HepG2 (cell line): ENCODE results near the gene ENTPD6. TPM values are rescaled to one million over a fixed set of nuclear protein-coding genes. Genes with fewer than 3 reads are reported as not detected.

ENCODE experiments used
- CCDC6 ChIP-seq: sonication (generic); formaldehyde crosslinking; IDR thresholded peaks from 2 replicates; pipeline ENCODE4 v1.8.1; 2022; ENCODE audit warnings: mild to moderate bottlenecking, missing genetic modification reagents, moderate library complexity
- E2F2 ChIP-seq: sonication (generic); formaldehyde crosslinking; IDR thresholded peaks from 2 replicates; pipeline ENCODE4 v1.4.0; 2020; ENCODE audit warnings: missing genetic modification reagents, borderline replicate concordance
- FOSL2 ChIP-seq: sonication (generic); formaldehyde crosslinking; IDR thresholded peaks from 2 replicates; pipeline ENCODE4 v1.4.0; 2020; ENCODE audit warnings: missing genetic modification reagents
- HDAC1 ChIP-seq: sonication (generic); formaldehyde crosslinking; IDR thresholded peaks from 2 replicates; pipeline ENCODE4 v1.5.1; 2020; ENCODE audit warnings: mild to moderate bottlenecking, missing genetic modification reagents
- HNF4G ChIP-seq, 2 experiments: sonication (generic) in 1 of 2; formaldehyde crosslinking in 1 of 2; IDR thresholded peaks; 2 replicates each; pipeline versions ENCODE4 v1.4.0 to v1.6.1; 2011 to 2020; ENCODE audit warnings: borderline replicate concordance in 2 of 2, low read depth in 2 of 2, mild to moderate bottlenecking in 2 of 2, low read length in 1 of 2, missing genetic modification reagents in 1 of 2, moderate library complexity in 1 of 2
- HOXA9 ChIP-seq: sonication (generic); formaldehyde crosslinking; IDR thresholded peaks from 2 replicates; pipeline ENCODE4 v1.8.1; 2022; ENCODE audit warnings: missing genetic modification reagents, mild to moderate bottlenecking, moderate library complexity, borderline replicate concordance
- KLF13 ChIP-seq: sonication (generic); formaldehyde crosslinking; IDR thresholded peaks from 2 replicates; pipeline ENCODE4 v1.4.0; 2020; ENCODE audit warnings: mild to moderate bottlenecking, missing genetic modification reagents
- LCORL ChIP-seq, 2 experiments: fragments of 450-650 bp in 1 of 2; sonication (generic) in 1 of 2; formaldehyde crosslinking in 1 of 2; IDR thresholded peaks; 2 replicates each; pipeline versions ENCODE4 v1.5.0 to v1.6.1; 2017 to 2020; ENCODE audit warnings: antibody characterized with exemption in 1 of 2, missing genetic modification reagents in 1 of 2
- NCOR1 ChIP-seq: fragments of 200-600 bp; sonication (generic); IDR thresholded peaks from 2 replicates; pipeline ENCODE4 v1.7.0; 2017; ENCODE audit warnings: antibody characterized with exemption, low read length, borderline replicate concordance
- SNAPC2 ChIP-seq: sonication (generic); formaldehyde crosslinking; IDR thresholded peaks from 2 replicates; pipeline ENCODE4 v1.8.1; 2022; ENCODE audit warnings: mild to moderate bottlenecking, missing genetic modification reagents
- SNAPC4 ChIP-seq: sonication (generic); formaldehyde crosslinking; IDR thresholded peaks from 2 replicates; pipeline ENCODE4 v1.4.0; 2020; ENCODE audit warnings: mild to moderate bottlenecking, missing genetic modification reagents
- ZBTB21 ChIP-seq: sonication (generic); formaldehyde crosslinking; IDR thresholded peaks from 2 replicates; pipeline ENCODE4 v1.4.0; 2020; ENCODE audit warnings: missing genetic modification reagents
- ZFP36L1 ChIP-seq: sonication (generic); formaldehyde crosslinking; IDR thresholded peaks from 2 replicates; pipeline ENCODE4 v1.8.0; 2022; ENCODE audit warnings: mild to moderate bottlenecking, missing genetic modification reagents, moderate library complexity
- ZNF205 ChIP-seq: IDR thresholded peaks from 2 replicates; pipeline ENCODE4 v1.6.1; 2018; ENCODE audit warnings: missing biosample characterization, missing genetic modification reagents
- ZNF275 ChIP-seq: sonication (generic); formaldehyde crosslinking; IDR thresholded peaks from 2 replicates; pipeline ENCODE4 v1.8.0; 2022; ENCODE audit warnings: missing genetic modification reagents, mild to moderate bottlenecking, inconsistent platforms, borderline replicate concordance
- ZNF354B ChIP-seq: sonication (generic); formaldehyde crosslinking; IDR thresholded peaks from 2 replicates; pipeline ENCODE4 v1.8.0; 2022; ENCODE audit warnings: mild to moderate bottlenecking, missing genetic modification reagents
- ZNF710 ChIP-seq: sonication (generic); formaldehyde crosslinking; IDR thresholded peaks from 2 replicates; pipeline ENCODE4 v1.5.0; 2020; ENCODE audit warnings: mild to moderate bottlenecking, missing genetic modification reagents, borderline replicate concordance
- ZNF737 ChIP-seq: sonication (generic); formaldehyde crosslinking; IDR thresholded peaks from 2 replicates; pipeline ENCODE4 v1.5.0; 2020; ENCODE audit warnings: missing genetic modification reagents, mild to moderate bottlenecking, borderline replicate concordance
- polyA plus RNA-seq, 8 experiments: library from polyadenylated mRNA; depleted of rRNA in 3 of 8; stranded (reverse) in 7 of 8; unstranded in 1 of 8; fragments of >200 nt; fragmentation: Illumina TruSeq in 4 of 8; extraction: Trizol in 4 of 8; gene quantifications; 2 replicates each; pipeline versions ENCODE4 v1.2.1 to v1.2.3, GENCODE V29; 2011 to 2016; ENCODE audit warnings: low read depth in 4 of 8, missing spikeins in 1 of 8, mixed read lengths in 1 of 8; ENCODE audit not compliant: insufficient read depth in 1 of 8
- total RNA-seq, 5 experiments: library from RNA; depleted of rRNA; stranded (reverse); fragments of >200 nt; fragmentation: Illumina TruSeq; extraction: Trizol; gene quantifications; 2 replicates each; pipeline ENCODE4 v1.2.3, GENCODE V29; 2016; ENCODE audit warnings: low read depth in 1 of 5

Gene ENTPD6
- total and polyA plus RNA-seq, 2 of the 13 experiments (the other 11 are each of a cell fraction or from before 2014, with no cell fraction given), result 164 to 172 TPM

- peak; percentile 9; the same call in 1 of the 2 replicates for TF ChIP-seq E2F2 (CRISPR knock-in tag)
- TF ChIP-seq ZNF354B (CRISPR knock-in tag), result no peak
- TF ChIP-seq HDAC1, result peak; percentile 58
- 0 out of 2 replicates have a peak, but pooled peaks have one; percentile 12 for TF ChIP-seq HNF4G (IDR thresholded peaks at IDR 0.05; ENCODE audit: borderline replicate concordance, low read depth, low read length)
- peak; percentile 79 for TF ChIP-seq HNF4G (CRISPR knock-in tag; IDR thresholded peaks at IDR 0.05; ENCODE audit: borderline replicate concordance, low read depth)
- no peak for TF ChIP-seq SNAPC2 (CRISPR knock-in tag)
- no peak; the same call in 1 of the 2 replicates for TF ChIP-seq ZBTB21 (CRISPR knock-in tag)
- peak; percentile 95 for TF ChIP-seq KLF13 (CRISPR knock-in tag)
- peak; percentile 59; the same call in 1 of the 2 replicates for TF ChIP-seq CCDC6 (CRISPR knock-in tag)
- peak; percentile 66; the same call in 1 of the 2 replicates for TF ChIP-seq HOXA9 (CRISPR knock-in tag)
- no peak for TF ChIP-seq NCOR1
- TF ChIP-seq LCORL (IDR thresholded peaks at IDR 0.05), result no peak
- no peak for TF ChIP-seq LCORL (CRISPR knock-in tag; IDR thresholded peaks at IDR 0.05)
- TF ChIP-seq ZNF737 (CRISPR knock-in tag), result peak; percentile 37
- TF ChIP-seq FOSL2, result no peak
- TF ChIP-seq SNAPC4 (CRISPR knock-in tag), result peak; percentile 21; the same call in 1 of the 2 replicates
- 0 out of 2 replicates have a peak, but pooled peaks have one; percentile 2 for TF ChIP-seq ZNF710
- TF ChIP-seq ZNF275 (CRISPR knock-in tag), result 0 out of 2 replicates have a peak, but pooled peaks have one; percentile 61
- no peak for TF ChIP-seq ZNF205 (CRISPR knock-in tag)
- TF ChIP-seq ZFP36L1 (CRISPR knock-in tag), result no peak
These were observed 662 bp downstream of the ENTPD6 start (continued) for GRCh38 chr20:25195962-25196785.
